ENCODE results near the gene RETSAT.
"Not testable (repeated sequence)": the region's sequence is repeated elsewhere in the genome, so short reads cannot be mapped to it uniquely, and the experiment has no call there.

Gene RETSAT

GRCh38 chr2:85357736-85358135, 3.4 kb upstream of the RETSAT start:
- no peaks in the 10 kb centered on the region for H3K27me3 ChIP-seq (ENCODE audit: control insufficient read depth in 5 of 5, insufficient read depth in 4 of 5, low read length in 5 of 5)
- H3K36me3 ChIP-seq (ENCODE audit: control insufficient read depth in 5 of 5, insufficient read depth in 5 of 5, low read length in 5 of 5), result peaks cover 5 to 20% (median 13%) of the 10 kb centered on the region in 5 donors
- H3K27ac ChIP-seq (ENCODE audit: low read depth, low read length), result peak overlapping the region; percentile 96
- no peaks in the 10 kb centered on the region for H3K9me3 ChIP-seq (ENCODE audit: control insufficient read depth in 5 of 5, low read length in 5 of 5)
- no peak overlapping the region for H3K4me3 ChIP-seq (ENCODE audit: low read depth in 1 of 5, low read length in 5 of 5)
- peak overlapping the region in 2 of 5 donors; percentile 16 to 26 for H3K9ac ChIP-seq (ENCODE audit: low read length in 5 of 5)
- peaks cover 5 to 56% (median 48%) of the 10 kb centered on the region in 5 donors for H3K4me1 ChIP-seq (ENCODE audit: control insufficient read depth in 5 of 5, insufficient read depth in 5 of 5, low read length in 5 of 5)

DNA sequence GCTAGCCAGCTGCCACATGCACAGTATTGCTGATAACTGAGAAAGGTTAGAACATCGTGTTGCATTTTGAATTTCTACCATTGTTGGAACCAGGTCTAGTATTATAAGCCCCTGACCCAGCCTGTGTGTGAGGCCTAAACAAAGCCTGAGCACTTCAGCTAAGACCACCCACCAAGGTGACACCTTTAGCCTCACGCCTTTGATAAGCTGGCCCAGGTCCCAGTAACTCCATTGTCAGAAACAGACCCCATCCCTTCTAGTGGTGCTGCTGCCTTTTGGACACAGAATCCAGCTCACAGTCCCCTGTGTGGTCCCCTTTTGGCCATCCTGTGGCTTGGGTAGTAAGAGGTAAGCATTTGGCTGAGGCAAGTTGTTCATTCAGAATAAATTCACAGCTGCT, 1.9 kb upstream of the RETSAT start:
- peaks cover 5 to 69% (median 61%) of the 10 kb centered on the region in 5 donors for H3K4me1 ChIP-seq (ENCODE audit: control insufficient read depth in 5 of 5, insufficient read depth in 5 of 5, low read length in 5 of 5)
- peaks cover 0 to 19% (median 13%) of the 10 kb centered on the region in 5 donors for H3K36me3 ChIP-seq (ENCODE audit: control insufficient read depth in 5 of 5, insufficient read depth in 5 of 5, low read length in 5 of 5)
- no peaks in the 10 kb centered on the region for H3K9me3 ChIP-seq (ENCODE audit: control insufficient read depth in 5 of 5, low read length in 5 of 5)
- peak overlapping the region; percentile 96 for H3K27ac ChIP-seq (ENCODE audit: low read depth, low read length)
- H3K9ac ChIP-seq (ENCODE audit: low read length in 5 of 5), result peak overlapping the region in 2 of 5 donors; percentile 93 to 95
- no peak overlapping the region for H3K4me3 ChIP-seq (ENCODE audit: low read depth in 1 of 5, low read length in 5 of 5)
- H3K27me3 ChIP-seq (ENCODE audit: control insufficient read depth in 5 of 5, insufficient read depth in 4 of 5, low read length in 5 of 5), result no peaks in the 10 kb centered on the region

DNA sequence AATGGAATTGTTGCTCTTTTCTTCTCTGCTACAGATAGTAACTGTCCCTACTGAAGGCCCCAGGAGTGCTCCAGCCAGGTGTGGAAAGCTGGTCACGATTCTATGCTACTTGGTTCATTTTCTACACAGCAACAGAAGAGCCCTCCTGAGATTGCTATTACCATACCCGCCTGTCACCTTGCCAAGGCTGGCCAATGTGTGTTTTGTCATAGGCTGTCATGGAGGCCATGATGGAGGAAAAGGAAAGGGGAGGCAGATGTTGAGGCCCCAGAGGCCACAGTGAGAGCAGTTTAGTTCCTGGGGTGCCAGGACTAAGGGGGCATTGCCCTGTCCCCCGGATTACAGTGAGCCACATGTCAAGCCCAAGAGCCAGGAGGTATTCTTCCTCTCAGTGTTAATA, 1.2 kb upstream of the RETSAT start:
- Histone ChIP-seq H3K36me3 (ENCODE audit: control insufficient read depth in 5 of 5, insufficient read depth in 5 of 5, low read length in 5 of 5) (peaks cover 0 to 25% (median 19%) of the 10 kb centered on the region in 5 donors), H3K4me1 (ENCODE audit: control insufficient read depth in 5 of 5, insufficient read depth in 5 of 5, low read length in 5 of 5) (peaks cover 5 to 76% (median 68%) of the 10 kb centered on the region in 5 donors), H3K9me3 (ENCODE audit: control insufficient read depth in 5 of 5, low read length in 5 of 5) (no peaks in the 10 kb centered on the region), H3K9ac (ENCODE audit: low read length in 5 of 5) (peak overlapping the region in 4 of 5 donors; percentile 88 to 95 (median 94)), H3K27ac (ENCODE audit: low read depth, low read length) (peak overlapping the region; percentile 96), H3K27me3 (ENCODE audit: control insufficient read depth in 5 of 5, insufficient read depth in 4 of 5, low read length in 5 of 5) (no peaks in the 10 kb centered on the region), H3K4me3 (ENCODE audit: low read depth in 1 of 5, low read length in 5 of 5) (peak overlapping the region; percentile 86 to 98 (median 91))

- peak overlapping the region; percentile 88 to 98 (median 95) for H3K9ac ChIP-seq (ENCODE audit: low read length in 5 of 5)
- H3K9me3 ChIP-seq (ENCODE audit: control insufficient read depth in 5 of 5, low read length in 5 of 5), result no peaks in the 10 kb centered on the region
- H3K4me1 ChIP-seq (ENCODE audit: control insufficient read depth in 5 of 5, insufficient read depth in 5 of 5, low read length in 5 of 5), result peaks cover 5 to 80% (median 71%) of the 10 kb centered on the region in 5 donors
- H3K27ac ChIP-seq (ENCODE audit: low read depth, low read length), result peak overlapping the region; percentile 96
- H3K4me3 ChIP-seq (ENCODE audit: low read depth in 1 of 5, low read length in 5 of 5), result peak overlapping the region; percentile 86 to 98 (median 91)
- peaks cover 0 to 30% (median 24%) of the 10 kb centered on the region in 5 donors for H3K36me3 ChIP-seq (ENCODE audit: control insufficient read depth in 5 of 5, insufficient read depth in 5 of 5, low read length in 5 of 5)
- no peaks in the 10 kb centered on the region for H3K27me3 ChIP-seq (ENCODE audit: control insufficient read depth in 5 of 5, insufficient read depth in 4 of 5, low read length in 5 of 5)
Observed at GRCh38 chr2:85355073-85355410, 714 bp upstream of the RETSAT start.

- H3K9me3 ChIP-seq (ENCODE audit: control insufficient read depth in 5 of 5, low read length in 5 of 5), result no peaks in the 10 kb centered on the region
- H3K4me1 ChIP-seq (ENCODE audit: control insufficient read depth in 5 of 5, insufficient read depth in 5 of 5, low read length in 5 of 5), result peaks cover 5 to 91% (median 72%) of the 10 kb centered on the region in 5 donors
- no peaks in the 10 kb centered on the region for H3K27me3 ChIP-seq (ENCODE audit: control insufficient read depth in 5 of 5, insufficient read depth in 4 of 5, low read length in 5 of 5)
- H3K27ac ChIP-seq (ENCODE audit: low read depth, low read length), result peak overlapping the region; percentile 96
- peak overlapping the region; percentile 86 to 97 (median 91) for H3K4me3 ChIP-seq (ENCODE audit: low read depth in 1 of 5, low read length in 5 of 5)
- H3K36me3 ChIP-seq (ENCODE audit: control insufficient read depth in 5 of 5, insufficient read depth in 5 of 5, low read length in 5 of 5), result peaks cover 0 to 39% (median 32%) of the 10 kb centered on the region in 5 donors
- H3K9ac ChIP-seq (ENCODE audit: low read length in 5 of 5), result peak overlapping the region; percentile 79 to 95 (median 88)
Observed at GRCh38 chr2:85353876-85354285, 447 bp downstream of the RETSAT start.

DNA sequence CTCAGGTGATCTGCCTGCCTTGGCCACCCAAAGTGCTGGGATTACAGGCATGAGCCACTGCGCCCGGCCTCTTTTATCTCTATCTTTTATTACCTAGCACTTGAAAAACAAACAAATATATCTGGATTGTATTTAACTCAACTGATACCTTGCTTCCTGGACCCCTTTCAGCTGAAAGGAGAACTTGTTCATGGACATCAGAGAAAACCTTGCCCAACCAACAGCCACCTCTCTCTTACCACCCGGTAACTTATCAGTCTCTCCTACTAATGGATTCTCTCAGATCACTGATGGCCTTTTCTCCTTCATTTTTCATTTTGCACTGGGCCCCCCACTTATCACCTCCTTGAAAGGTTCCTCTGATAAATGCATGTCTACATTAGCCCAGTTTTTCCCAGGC, 6.7 kb downstream of the RETSAT start:
- Histone ChIP-seq H3K27me3 (ENCODE audit: control insufficient read depth in 5 of 5, insufficient read depth in 4 of 5, low read length in 5 of 5) (no peaks in the 10 kb centered on the region), H3K9ac (ENCODE audit: low read length in 5 of 5) (no peak overlapping the region), H3K27ac (ENCODE audit: low read depth, low read length) (no peak overlapping the region), H3K36me3 (ENCODE audit: control insufficient read depth in 5 of 5, insufficient read depth in 5 of 5, low read length in 5 of 5) (peaks cover 6 to 86% (median 76%) of the 10 kb centered on the region in 5 donors), H3K9me3 (ENCODE audit: control insufficient read depth in 5 of 5, low read length in 5 of 5) (no peaks in the 10 kb centered on the region), H3K4me1 (ENCODE audit: control insufficient read depth in 5 of 5, insufficient read depth in 5 of 5, low read length in 5 of 5) (peaks cover 0 to 64% (median 29%) of the 10 kb centered on the region in 5 donors), H3K4me3 (ENCODE audit: low read depth in 1 of 5, low read length in 5 of 5) (no peak overlapping the region)

DNA sequence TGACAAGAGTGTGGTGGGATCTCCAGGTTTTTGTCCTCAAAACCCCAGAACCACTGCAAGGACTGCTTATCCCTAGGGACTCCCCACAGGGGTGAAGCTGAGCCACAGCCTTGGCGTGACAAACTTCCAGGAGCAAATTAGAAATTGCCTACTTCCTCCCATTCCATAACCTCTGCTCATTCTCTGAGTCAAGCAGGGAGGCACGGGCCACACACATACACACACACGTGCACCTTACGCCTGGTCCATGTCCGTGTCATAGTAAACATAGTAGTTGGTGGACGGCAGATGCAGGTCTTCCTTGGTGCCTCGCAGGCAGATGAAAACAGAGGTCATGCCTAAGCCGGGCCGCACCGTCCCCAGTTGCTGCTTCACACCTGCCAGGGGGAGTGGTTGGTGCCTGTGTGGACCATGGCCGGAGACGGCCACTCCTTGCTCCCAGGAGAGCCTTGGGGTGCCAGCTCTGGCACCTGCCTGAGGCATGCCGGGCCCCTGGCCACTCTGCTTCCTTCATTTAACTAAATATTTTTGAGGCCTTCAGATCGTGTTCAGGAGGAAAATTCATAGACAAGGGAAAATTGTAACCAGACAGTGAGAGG, 9.9 kb downstream of the RETSAT start:
- Histone ChIP-seq H3K9me3 (ENCODE audit: control insufficient read depth in 5 of 5, low read length in 5 of 5) (no peaks in the 10 kb centered on the region), H3K27me3 (ENCODE audit: control insufficient read depth in 5 of 5, insufficient read depth in 4 of 5, low read length in 5 of 5) (no peaks in the 10 kb centered on the region), H3K9ac (ENCODE audit: low read length in 5 of 5) (no peak overlapping the region), H3K4me3 (ENCODE audit: low read depth in 1 of 5, low read length in 5 of 5) (no peak overlapping the region), H3K36me3 (ENCODE audit: control insufficient read depth in 5 of 5, insufficient read depth in 5 of 5, low read length in 5 of 5) (peaks cover 6 to 73% (median 63%) of the 10 kb centered on the region in 5 donors), H3K27ac (ENCODE audit: low read depth, low read length) (no peak overlapping the region), H3K4me1 (ENCODE audit: control insufficient read depth in 5 of 5, insufficient read depth in 5 of 5, low read length in 5 of 5) (peaks cover 0 to 35% (median 14%) of the 10 kb centered on the region in 5 donors)

DNA sequence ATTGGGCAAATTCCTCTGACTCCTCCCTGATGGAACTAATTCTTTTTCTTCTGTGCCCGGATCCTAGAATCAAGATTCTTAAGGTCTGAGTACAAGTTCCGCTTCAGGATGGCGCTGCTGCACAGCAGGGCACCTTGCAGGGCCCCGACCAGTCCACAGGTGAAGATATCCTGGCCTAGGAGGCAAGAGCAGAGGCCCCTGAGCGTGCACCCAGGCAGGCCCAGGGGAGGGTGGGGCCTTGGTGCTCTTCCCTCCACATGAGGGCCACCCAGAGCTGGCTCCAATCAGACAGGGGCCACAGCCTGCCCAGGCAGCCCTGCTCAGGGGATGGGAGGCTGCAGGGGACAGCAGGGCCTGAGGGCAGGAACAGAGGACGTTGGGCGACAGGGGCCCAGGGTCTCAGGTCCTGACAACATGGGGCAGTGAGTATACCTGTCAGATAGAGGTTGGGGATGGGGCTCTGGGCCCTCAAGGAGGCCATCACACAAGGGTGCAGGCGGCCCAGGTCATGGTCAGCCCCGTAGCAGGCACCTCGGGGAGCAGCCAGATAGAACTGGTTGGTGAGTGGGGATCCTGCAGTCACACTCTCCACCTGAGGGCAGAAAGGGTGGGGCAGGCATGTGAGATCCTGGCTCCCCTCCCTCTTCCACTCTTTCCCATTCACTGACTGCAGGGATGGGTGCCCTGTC, 11.0 kb downstream of the RETSAT start:
- H3K36me3 ChIP-seq (ENCODE audit: control insufficient read depth in 5 of 5, insufficient read depth in 5 of 5, low read length in 5 of 5), result peaks cover 6 to 66% (median 58%) of the 10 kb centered on the region in 5 donors

GRCh38 chr2:85342156-85342555, 12.2 kb downstream of the RETSAT start:
- Histone ChIP-seq H3K9ac (ENCODE audit: low read length in 5 of 5) (no peak overlapping the region), H3K4me3 (ENCODE audit: low read depth in 1 of 5, low read length in 5 of 5) (no peak overlapping the region), H3K36me3 (ENCODE audit: control insufficient read depth in 5 of 5, insufficient read depth in 5 of 5, low read length in 5 of 5) (peaks cover 0 to 57% (median 51%) of the 10 kb centered on the region in 5 donors), H3K4me1 (ENCODE audit: control insufficient read depth in 5 of 5, insufficient read depth in 5 of 5, low read length in 5 of 5) (peaks cover 0 to 22% (median 10%) of the 10 kb centered on the region in 5 donors), H3K9me3 (ENCODE audit: control insufficient read depth in 5 of 5, low read length in 5 of 5) (no peaks in the 10 kb centered on the region), H3K27ac (ENCODE audit: low read depth, low read length) (no peak overlapping the region), H3K27me3 (ENCODE audit: control insufficient read depth in 5 of 5, insufficient read depth in 4 of 5, low read length in 5 of 5) (no peaks in the 10 kb centered on the region)

More for the DNA sequence above, 11.0 kb downstream of the RETSAT start:
- peaks cover 0 to 29% (median 12%) of the 10 kb centered on the region in 5 donors for H3K4me1 ChIP-seq (ENCODE audit: control insufficient read depth in 5 of 5, insufficient read depth in 5 of 5, low read length in 5 of 5)
- H3K9me3 ChIP-seq (ENCODE audit: control insufficient read depth in 5 of 5, low read length in 5 of 5); H3K27ac ChIP-seq (ENCODE audit: low read depth, low read length); H3K4me3 ChIP-seq (ENCODE audit: low read depth in 1 of 5, low read length in 5 of 5); H3K27me3 ChIP-seq (ENCODE audit: control insufficient read depth in 5 of 5, insufficient read depth in 4 of 5, low read length in 5 of 5); H3K9ac ChIP-seq (ENCODE audit: low read length in 5 of 5): not testable (repeated sequence)

All from subcutaneous abdominal adipose tissue (tissue), 5 donors.